Activated CD4-positive, alpha-beta T cell treated with anti-CD3 and anti-CD28 coated beads for 36 hours (primary cell): ENCODE data around the gene ICAM5. TPM values are rescaled to one million over a fixed set of nuclear protein-coding genes. Genes with fewer than 3 reads are reported as not detected.

Source experiments
- ATAC-seq: fragments of 200-7000 bp; cut with Tn5 transposase; one replicate; pipeline ENCODE4 v1.10.0; 2021; ENCODE audit warnings: mild to moderate bottlenecking, moderate library complexity
- CTCF ChIA-PET: fragments of 350-600 bp; sonication (Branson Sonifier 250); formaldehyde crosslinking; loops from one replicate; lab custom pipeline; 2021; ENCODE audit warnings: antibody characterized with exemption; lab: Charles Lee
- POLR2A ChIA-PET: fragments of 350-600 bp; sonication (Branson Sonifier 250); formaldehyde crosslinking; loops from one replicate; lab custom pipeline; 2021; ENCODE audit warnings: antibody characterized with exemption, inconsistent platforms; lab: Charles Lee
- DNase-seq: peaks from one replicate; pipeline ENCODE4 v3.0.0-alpha.2; 2020
- H3K27ac Mint-ChIP-seq: one replicate; pipeline ENCODE4 v1.8.0; 2021; ENCODE audit warnings: mixed read lengths
- H3K27me3 Mint-ChIP-seq: one replicate; pipeline ENCODE4 v1.8.0; 2021; ENCODE audit warnings: mixed read lengths
- H3K36me3 Mint-ChIP-seq: one replicate; pipeline ENCODE4 v1.8.0; 2021; ENCODE audit warnings: low read depth, mixed read lengths
- H3K4me1 Mint-ChIP-seq: one replicate; pipeline ENCODE4 v1.8.0; 2021; ENCODE audit warnings: mixed read lengths
- H3K4me3 Mint-ChIP-seq: one replicate; pipeline ENCODE4 v1.8.0; 2021; ENCODE audit warnings: mild to moderate bottlenecking, moderate library complexity, mixed read lengths
- H3K9me3 Mint-ChIP-seq: one replicate; pipeline ENCODE4 v1.8.0; 2021; ENCODE audit warnings: low read depth, mixed read lengths
- intact Hi-C, 2 experiments: fragments of 100-400 bp; cut with DNase I in 1 of 2; cut with micrococcal nuclease in 1 of 2; formaldehyde crosslinking; loops; one replicate each; pipeline versions ENCODE4 v1.14.2 to v1.15.1; 2022 to 2024; cut with DNase I, micrococcal nuclease
- total RNA-seq, 2 experiments: library from RNA; stranded (reverse); gene quantifications; one replicate each; pipeline ENCODE4 v1.2.3, GENCODE V29; 2021

ICAM5 gene
- total RNA-seq, 2 experiments from 2014 or later, result 1.9 TPM

- DNase-seq, result no peak
- Mint-ChIP-seq H3K27me3 (peaks cover 3% of the 10 kb centered on the region), H3K4me3 (no peak overlapping the region), H3K36me3 (peaks cover 2% of the 10 kb centered on the region), H3K4me1 (peaks cover 8% of the 10 kb centered on the region), H3K9me3 (no peaks in the 10 kb centered on the region), H3K27ac (no peak overlapping the region)
- no peak for ATAC-seq
- ChIA-PET POLR2A (no interaction called here), CTCF (interaction anchor here (0.6 kb wide), 1 partner anchor 51 kb away, joined by 3 read pairs; no protein-coding TSS in a partner anchor)
- intact Hi-C loops, result no loop called here
Measured at GRCh38 chr19:10305139-10305806, 15.5 kb downstream of the ICAM5 start.

GRCh38 chr19:10306327-10306726 lies 16.6 kb downstream of the ICAM5 start:
- intact Hi-C loops, result no loop called here
- ATAC-seq (no peak), DNase-seq (no peak)
- no peaks in the 10 kb centered on the region for H3K9me3 Mint-ChIP-seq
- H3K4me3 Mint-ChIP-seq, result no peak overlapping the region
- H3K36me3 Mint-ChIP-seq, result peaks cover 4% of the 10 kb centered on the region
- ChIA-PET CTCF (interaction anchor here (0.8 to 1.4 kb wide), 2 partner anchors 27 to 36 kb away, joined by 3 to 4 read pairs; no protein-coding TSS in a partner anchor), POLR2A (no interaction called here)
- H3K27me3 Mint-ChIP-seq, result peaks cover 3% of the 10 kb centered on the region
- H3K27ac Mint-ChIP-seq, result no peak overlapping the region
- H3K4me1 Mint-ChIP-seq, result peaks cover 8% of the 10 kb centered on the region

- Mint-ChIP-seq H3K4me3 (no peak within 1 kb of the TSS), H3K4me1 (peaks cover 4% of the 10 kb centered on the region), H3K36me3 (peaks cover 10% of the 10 kb centered on the region), H3K9me3 (no peaks in the 10 kb centered on the region), H3K27ac (no peak within 1 kb of the TSS), H3K27me3 (no peaks in the 10 kb centered on the region)
- intact Hi-C loops, result no loop called here
- DNase-seq (no peak), ATAC-seq (no peak)
- ChIA-PET CTCF (no interaction called here), POLR2A (interaction anchor here (0.5 kb wide), 1 partner anchor 11 kb away, joined by 10 read pairs; no protein-coding TSS in a partner anchor)
Measured at GRCh38 chr19:10309423-10309822, 19.7 kb downstream of the ICAM5 start, which contains the start of gene ZGLP1. Gene ZGLP1, minus strand, starts transcription at chr19:10309815.

GRCh38 chr19:10315335-10316214 lies 25.8 kb downstream of the ICAM5 start, which contains the start of gene FDX2:
Gene FDX2, minus strand, starts transcription at chr19:10316015. Its CDS starts 19 bp downstream, at chr19:10315996.
- peak within 1 kb of the TSS; percentile 89 for H3K4me3 Mint-ChIP-seq
- ATAC-seq, result peak; percentile 94
- H3K9me3 Mint-ChIP-seq, result no peaks in the 10 kb centered on the region
- peak within 1 kb of the TSS; percentile 80 for H3K27ac Mint-ChIP-seq
- ChIA-PET CTCF (interaction anchor here (0.6 kb wide), 1 partner anchor 93 kb away, joined by 3 read pairs; no protein-coding TSS in a partner anchor), POLR2A (interaction anchor here (1.1 to 1.5 kb wide), 2 partner anchors 9 to 11 kb away, joined by 3 to 5 read pairs; no protein-coding TSS in a partner anchor)
- peaks cover 35% of the 10 kb centered on the region for H3K36me3 Mint-ChIP-seq
- peak; percentile 95 for DNase-seq
- H3K27me3 Mint-ChIP-seq, result no peaks in the 10 kb centered on the region
- peaks cover 16% of the 10 kb centered on the region for H3K4me1 Mint-ChIP-seq
- intact Hi-C loops, result loop anchor here in 1 of 2 experiments (1.0 to 2.0 kb wide), 2 partner anchors 18 to 55 kb away; partner anchors contain the start of gene RAVER1

GRCh38 chr19:10316229-10317044 lies 26.7 kb downstream of the ICAM5 start:
- peak; percentile 20 for DNase-seq
- no peak for ATAC-seq
- H3K36me3 Mint-ChIP-seq, result peaks cover 33% of the 10 kb centered on the region
- no peaks in the 10 kb centered on the region for H3K9me3 Mint-ChIP-seq
- peak overlapping the region; percentile 89 for H3K4me3 Mint-ChIP-seq
- intact Hi-C loops, result loop anchor here in 1 of 2 experiments (2.0 kb wide), 1 partner anchor 56 kb away; no protein-coding TSS in a partner anchor
- no peaks in the 10 kb centered on the region for H3K27me3 Mint-ChIP-seq
- POLR2A ChIA-PET, result interaction anchor here (0.6 to 1.5 kb wide), 3 partner anchors 8 to 107 kb away, joined by 3 to 5 read pairs (median 5); no protein-coding TSS in a partner anchor
- H3K27ac Mint-ChIP-seq, result peak overlapping the region; percentile 58
- CTCF ChIA-PET, result interaction anchor here (0.9 kb wide), 1 partner anchor 80 kb away, joined by 5 read pairs; no protein-coding TSS in a partner anchor
- H3K4me1 Mint-ChIP-seq, result peaks cover 16% of the 10 kb centered on the region

- H3K4me3 Mint-ChIP-seq, result no peak overlapping the region
Measured at GRCh38 chr19:10317045-10317856, 27.5 kb downstream of the ICAM5 start.

GRCh38 chr19:10317857-10318462 lies 28.2 kb downstream of the ICAM5 start:
- H3K27ac Mint-ChIP-seq, result no peak overlapping the region
- no peak for ATAC-seq
- peaks cover 36% of the 10 kb centered on the region for H3K36me3 Mint-ChIP-seq
- ChIA-PET POLR2A (interaction anchor here (1.0 to 1.8 kb wide), 2 partner anchors 16 to 44 kb away, joined by 5 to 7 read pairs; no protein-coding TSS in a partner anchor), CTCF (no interaction called here)
- intact Hi-C loops, result loop anchor here in 1 of 2 experiments (2.0 kb wide), 1 partner anchor 57 kb away; no protein-coding TSS in a partner anchor
- no peak for DNase-seq
- H3K27me3 Mint-ChIP-seq, result no peaks in the 10 kb centered on the region
- H3K9me3 Mint-ChIP-seq, result no peaks in the 10 kb centered on the region
- peaks cover 16% of the 10 kb centered on the region for H3K4me1 Mint-ChIP-seq
- H3K4me3 Mint-ChIP-seq, result no peak overlapping the region

More at GRCh38 chr19:10317045-10317856, 27.5 kb downstream of the ICAM5 start:
- POLR2A ChIA-PET, result interaction anchor here (0.6 to 1.5 kb wide), 3 partner anchors 7 to 108 kb away, joined by 3 to 5 read pairs (median 5); no protein-coding TSS in a partner anchor
- CTCF ChIA-PET, result interaction anchor here (0.9 kb wide), 1 partner anchor 81 kb away, joined by 5 read pairs; no protein-coding TSS in a partner anchor
- ATAC-seq, result no peak
- no peak for DNase-seq
- no peaks in the 10 kb centered on the region for H3K27me3 Mint-ChIP-seq
- H3K9me3 Mint-ChIP-seq, result no peaks in the 10 kb centered on the region
- H3K36me3 Mint-ChIP-seq, result peaks cover 39% of the 10 kb centered on the region
- intact Hi-C loops, result loop anchor here in 1 of 2 experiments (2.0 kb wide), 1 partner anchor 56 kb away; no protein-coding TSS in a partner anchor
- H3K27ac Mint-ChIP-seq, result no peak overlapping the region
- peaks cover 16% of the 10 kb centered on the region for H3K4me1 Mint-ChIP-seq

- Mint-ChIP-seq H3K4me1 (peaks cover 16% of the 10 kb centered on the region), H3K4me3 (no peak overlapping the region), H3K36me3 (peaks cover 37% of the 10 kb centered on the region), H3K9me3 (no peaks in the 10 kb centered on the region), H3K27ac (no peak overlapping the region), H3K27me3 (no peaks in the 10 kb centered on the region)
- POLR2A ChIA-PET, result interaction anchor here (0.9 to 1.8 kb wide), 3 partner anchors 15 to 61 kb away, joined by 3 to 7 read pairs (median 5); partner anchors contain the start of gene TYK2
- DNase-seq (no peak), ATAC-seq (no peak)
- CTCF ChIA-PET, result no interaction called here
- intact Hi-C loops, result no loop called here
Measured at GRCh38 chr19:10318807-10319682, 29.3 kb downstream of the ICAM5 start.
